GM18861 (cell line): ENCODE results near the gene NCEH1.
"Not testable (repeated sequence)": the region's sequence is repeated elsewhere in the genome, so short reads cannot be mapped to it uniquely, and the experiment has no call there.

Source experiments
- ATAC-seq: cut with Tn5 transposase; IDR thresholded peaks from one replicate; pipeline ENCODE4 v1.9.1; 2021; ENCODE audit not compliant: unreplicated experiment

Gene NCEH1

GRCh38 chr3:172614340-172615274 is 96.3 kb downstream of the NCEH1 start:
- no peak for ATAC-seq

GRCh38 chr3:172613845-172614244 is 97.0 kb downstream of the NCEH1 start:
- ATAC-seq = no peak

GRCh38 chr3:172612871-172613678 is 97.8 kb downstream of the NCEH1 start:
- ATAC-seq = no peak

GRCh38 chr3:172609750-172610149 is 101.1 kb downstream of the NCEH1 start:
- ATAC-seq = no peak

GRCh38 chr3:172608575-172608974 is 102.3 kb downstream of the NCEH1 start:
- ATAC-seq = no peak

DNA sequence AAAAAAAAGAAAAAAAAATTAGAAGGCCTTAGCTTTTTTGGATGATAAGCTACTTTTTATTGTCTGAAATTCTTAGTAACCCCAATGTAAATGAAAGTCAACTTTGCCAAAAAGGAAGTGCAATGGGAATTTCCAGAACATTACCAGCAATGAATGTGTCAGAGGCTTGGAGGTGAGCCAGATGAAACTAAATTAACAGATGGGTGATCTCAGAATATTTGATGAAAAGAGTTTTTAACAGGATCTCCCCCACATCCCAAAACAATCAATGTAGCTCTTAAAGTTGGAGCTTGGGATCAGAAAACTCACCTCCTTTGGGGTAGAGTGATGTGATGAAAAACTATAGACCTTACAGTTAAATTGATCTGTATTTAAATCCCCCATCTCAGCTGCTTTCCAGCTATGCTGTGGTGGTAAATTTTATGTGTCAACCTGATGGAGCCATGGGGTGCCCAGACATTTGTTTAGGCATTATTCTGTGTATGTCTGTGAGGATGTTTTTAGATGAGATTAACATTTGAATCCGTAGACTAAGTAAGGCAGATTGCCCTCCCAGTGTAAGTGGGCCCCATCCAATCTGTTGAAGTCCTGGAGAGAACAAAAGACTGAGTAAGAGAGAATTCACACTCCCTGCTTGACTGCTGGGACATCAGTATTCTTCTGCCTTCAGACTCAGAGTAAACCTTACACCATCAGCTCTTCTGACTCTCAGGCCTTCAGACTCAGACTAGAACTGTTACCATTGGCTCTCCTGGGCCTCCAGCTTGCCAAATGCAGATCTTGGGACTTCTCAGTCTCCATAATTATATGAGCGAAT is 103.4 kb downstream of the NCEH1 start:
- no peak for ATAC-seq

- ATAC-seq = no peak
Observed at GRCh38 chr3:172606021-172606420, 104.8 kb downstream of the NCEH1 start.

GRCh38 chr3:172604895-172605646 is 105.8 kb downstream of the NCEH1 start:
- ATAC-seq = no peak

DNA sequence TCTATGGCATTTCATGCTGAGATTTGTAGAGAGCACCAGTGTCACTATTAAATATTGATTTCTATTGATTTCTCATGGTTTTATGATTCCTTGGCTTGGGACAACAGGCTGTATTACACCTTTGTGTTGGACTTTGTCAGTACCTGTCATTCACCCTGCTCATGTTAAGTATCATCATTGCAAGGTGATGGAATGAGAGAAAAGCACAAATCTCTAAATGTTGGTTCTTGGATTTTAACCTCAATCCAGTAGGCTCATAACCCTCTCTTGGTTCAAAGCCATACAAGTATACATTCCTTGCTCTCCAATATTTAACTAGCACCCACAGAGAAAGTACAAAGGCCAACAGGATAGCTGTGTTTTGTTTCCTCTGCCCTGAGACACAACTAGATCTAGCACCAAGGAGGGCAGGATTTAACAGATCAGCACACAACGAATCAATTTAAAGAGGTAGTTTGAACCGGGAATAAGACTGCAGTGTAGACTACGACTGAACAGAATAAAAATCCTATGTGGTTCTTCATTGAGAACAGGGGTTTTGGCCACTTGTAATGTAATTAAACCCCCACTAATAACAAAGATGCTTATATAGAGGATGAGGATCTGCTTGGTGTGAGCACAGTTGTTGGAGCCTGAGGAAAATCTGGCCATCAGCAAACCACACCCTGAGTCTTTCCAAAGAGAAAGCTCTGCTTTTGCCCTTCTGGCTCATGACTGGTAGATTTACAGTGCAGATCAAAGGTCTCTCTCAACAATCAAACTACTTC is 109.6 kb downstream of the NCEH1 start:
- no peak for ATAC-seq

DNA sequence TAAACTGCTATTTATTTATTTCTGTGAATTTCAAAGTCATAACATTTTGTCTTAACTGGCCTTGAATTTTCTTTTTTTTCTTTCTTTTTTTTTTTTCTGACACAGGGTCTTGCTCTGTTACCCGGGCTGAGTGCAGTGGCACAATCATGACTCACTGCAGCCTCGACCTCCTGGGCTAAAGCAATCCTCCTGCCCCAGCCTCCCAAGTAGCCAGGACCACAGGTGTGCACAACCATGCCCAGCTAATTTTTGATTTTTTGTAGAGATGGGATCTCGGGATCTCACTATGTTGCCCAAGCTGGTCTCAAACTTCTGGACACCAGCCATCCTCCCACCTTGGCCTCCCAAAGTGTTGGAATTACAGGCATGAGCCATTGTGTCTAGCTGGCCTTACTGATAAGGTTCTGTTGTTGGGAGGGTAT is 110.2 kb downstream of the NCEH1 start:
- no peak for ATAC-seq

DNA sequence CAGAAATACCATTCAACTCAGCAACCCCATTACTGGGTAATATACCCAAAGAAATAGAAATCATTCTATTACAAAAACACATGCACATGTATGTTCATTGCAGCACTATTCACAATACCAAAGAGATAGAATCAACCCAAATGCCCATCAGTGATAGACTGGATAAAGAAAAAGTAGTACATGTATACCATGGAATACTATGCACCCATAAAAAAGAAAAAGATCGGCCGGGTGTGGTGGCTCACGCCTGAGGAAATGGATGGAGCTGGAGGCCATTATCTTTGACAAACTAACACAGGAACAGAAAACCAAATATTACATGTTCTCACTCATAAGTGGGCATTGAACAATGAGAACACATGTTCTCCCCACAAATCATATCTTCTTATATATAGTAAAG is 112.0 kb downstream of the NCEH1 start:
- ATAC-seq = no peak

GRCh38 chr3:172596394-172596706 is 114.5 kb downstream of the NCEH1 start:
- no peak for ATAC-seq

GRCh38 chr3:172595664-172596393 is 115.0 kb downstream of the NCEH1 start:
- peak; percentile 32 for ATAC-seq

DNA sequence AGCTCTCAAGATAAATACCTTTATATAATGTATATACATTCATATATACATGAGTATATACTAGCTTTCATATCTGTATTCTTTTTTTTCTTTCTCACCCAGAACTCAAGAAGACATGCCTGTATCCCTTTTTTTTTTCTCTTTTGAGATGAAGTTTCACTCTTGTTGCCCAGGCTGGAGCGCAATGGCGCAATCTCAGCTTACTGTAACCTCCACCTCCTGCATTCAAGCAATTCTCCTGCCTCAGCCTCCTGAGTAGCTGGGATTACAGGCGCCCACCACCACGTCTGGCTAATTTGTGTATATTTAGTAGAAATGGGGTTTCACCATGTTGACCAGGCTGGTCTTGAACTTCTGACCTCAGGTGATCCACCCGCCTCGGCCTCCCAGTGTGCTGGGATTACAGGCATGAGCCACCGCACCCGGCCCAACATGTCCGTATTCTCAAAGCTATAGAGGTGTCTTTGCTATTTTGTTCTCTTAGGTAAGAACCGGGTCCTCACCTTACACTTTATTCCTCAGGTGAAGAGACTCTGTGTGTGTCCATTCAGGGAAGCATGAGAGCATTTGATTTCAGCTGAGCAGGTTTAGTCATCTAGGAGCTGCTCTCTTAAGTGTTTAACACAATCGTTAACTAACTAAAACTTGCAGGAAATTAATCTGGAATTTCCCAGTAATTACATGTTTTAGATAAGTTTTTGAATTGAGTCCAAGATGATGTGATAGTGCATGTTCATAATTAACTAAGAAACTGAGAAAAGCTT is 115.8 kb downstream of the NCEH1 start:
- not testable (repeated sequence) for ATAC-seq

DNA sequence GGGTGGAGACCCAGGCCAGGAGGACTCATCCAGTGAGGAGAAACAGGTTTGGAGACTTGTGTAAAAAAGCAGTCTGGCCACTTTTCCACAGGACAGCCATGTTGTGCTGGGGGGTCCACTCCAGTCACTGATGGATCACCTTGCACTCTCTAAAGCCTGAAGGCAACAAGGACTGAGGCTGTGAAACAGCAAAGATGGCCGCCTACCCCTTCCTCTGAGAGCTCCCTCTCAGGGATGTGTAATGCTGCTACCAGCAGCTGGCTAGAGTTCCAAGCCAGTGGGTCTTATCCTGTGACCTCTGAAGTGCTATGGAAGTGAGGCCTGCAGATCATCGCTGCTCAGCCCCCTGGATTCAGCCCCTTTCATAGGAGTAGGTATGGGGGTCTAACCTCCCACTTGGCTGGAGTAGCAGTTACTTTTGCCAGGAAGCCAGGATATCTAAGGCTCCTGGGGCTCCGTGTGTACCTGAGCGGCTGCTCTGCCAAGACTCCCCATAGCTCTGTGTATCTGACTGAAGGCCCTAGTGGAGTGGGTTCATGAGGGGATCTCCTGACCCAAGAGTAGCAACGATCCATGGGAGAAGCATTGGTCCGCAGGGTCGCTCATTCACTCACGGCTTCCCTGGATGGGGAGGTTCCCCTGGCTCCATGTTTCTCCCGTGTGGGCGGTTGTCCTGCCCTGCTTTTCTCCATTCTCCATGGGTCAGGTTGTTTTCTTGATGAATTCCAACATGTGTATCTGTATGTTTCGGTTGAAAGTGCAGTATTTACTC is 117.8 kb downstream of the NCEH1 start:
- no peak for ATAC-seq

DNA sequence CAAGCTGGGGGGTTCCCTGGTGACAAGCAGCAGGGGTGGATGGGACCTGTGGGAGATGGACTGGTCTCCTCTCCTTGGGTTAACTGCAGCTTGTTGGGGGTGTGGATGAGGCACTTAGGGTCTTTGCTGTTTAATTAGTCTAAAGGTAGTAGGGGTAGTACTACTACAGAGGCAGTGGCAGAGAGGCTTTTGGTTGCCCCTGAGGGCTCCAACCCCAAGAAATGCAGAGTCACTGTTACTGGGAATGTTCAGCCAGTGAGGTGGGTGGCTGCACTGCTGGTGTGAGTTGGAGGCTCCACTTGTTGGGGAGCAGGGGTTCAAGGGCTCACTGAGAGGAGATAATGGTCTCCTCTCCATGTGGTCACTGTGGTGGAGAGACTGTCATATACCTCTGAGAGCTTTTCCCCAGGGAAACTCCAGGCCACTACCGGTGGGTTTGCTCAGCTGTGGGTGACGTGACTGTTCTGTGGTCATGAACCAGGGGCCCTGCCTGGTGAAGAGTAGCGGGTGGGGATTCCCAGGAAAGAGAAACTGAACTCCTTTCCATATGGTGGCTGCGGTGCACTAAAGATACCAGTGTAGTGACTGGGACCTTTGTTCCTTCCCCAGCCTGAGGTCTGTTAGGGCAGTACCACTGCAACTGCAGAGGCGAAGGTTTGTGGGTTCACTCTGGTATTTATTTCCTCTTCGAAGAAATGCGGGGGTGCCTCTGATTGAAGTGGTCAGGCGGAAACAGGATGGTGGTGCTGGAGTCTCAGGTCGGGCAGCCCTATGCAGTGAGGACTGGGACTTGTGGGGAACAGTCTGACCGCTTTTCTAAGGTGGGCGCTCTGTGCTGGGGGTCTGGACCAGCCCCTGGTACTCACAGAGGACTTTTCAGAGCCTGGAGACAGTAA is 118.7 kb downstream of the NCEH1 start:
- ATAC-seq = peak; percentile 84
